A549 (cell line): ENCODE data around the gene PGLYRP3. TPM values are rescaled to one million over a fixed set of nuclear protein-coding genes. Genes with fewer than 3 reads are reported as not detected.

Source experiments
- ATAC-seq, 2 experiments: fragments of 200-7000 bp in 1 of 2; fragments of >200 bp in 1 of 2; cut with Nextera tagmentation in 1 of 2; cut with Tn5 transposase in 1 of 2; 3 replicates each; pipeline versions ENCODE4 v1.8.0 to v1.9.1; 2018 to 2020; ENCODE audit warnings: mild to moderate bottlenecking in 1 of 2, moderate library complexity in 1 of 2
- CTCF ChIA-PET: fragments of 300-600 bp; sonication (Branson Sonifier 250); formaldehyde crosslinking; extraction: SDS; loops from one replicate; lab custom pipeline; 2021; ENCODE audit warnings: antibody characterized with exemption, inconsistent platforms; lab: Yijun Ruan, JAX
- POLR2A ChIA-PET: fragments of 350-600 bp; formaldehyde crosslinking; extraction: SDS; loops from one replicate; lab custom pipeline; 2021; ENCODE audit warnings: antibody characterized with exemption, inconsistent platforms; lab: Yijun Ruan, JAX
- DNase-seq, 2 experiments: peaks; one replicate each; pipeline versions ENCODE4 v3.0.0 to v3.0.0-alpha.2; 2011 to 2016; ENCODE audit warnings: low read depth in 1 of 2, low spot score in 1 of 2
- FAIRE-seq: peaks from 2 replicates; lab custom pipeline; 2011; peaks lifted over from hg19 to GRCh38; lab: Jason Lieb, UNC
- H3K27ac ChIP-seq, 2 experiments: fragments of >200 bp; sonication (Bioruptor Twin); formaldehyde crosslinking; 3 replicates each; pipeline ENCODE4 v1.5.1; 2016 to 2017
- H3K4me1 ChIP-seq: fragments of >200 bp; sonication (Bioruptor Twin); formaldehyde crosslinking; 3 replicates; pipeline ENCODE4 v1.6.1; 2016
- H3K4me2 ChIP-seq: fragments of >200 bp; sonication (Bioruptor Twin); formaldehyde crosslinking; 3 replicates; pipeline ENCODE4 v1.6.1; 2016
- H3K4me3 ChIP-seq: fragments of >200 bp; sonication (Bioruptor Twin); formaldehyde crosslinking; 3 replicates; pipeline ENCODE4 v1.5.1; 2016
- H3K9me3 ChIP-seq: fragments of >200 bp; sonication (Bioruptor Twin); formaldehyde crosslinking; 3 replicates; pipeline ENCODE4 v1.6.1; 2016
- BCL3 ChIP-seq: fragments of >200 bp; sonication (Bioruptor Twin); formaldehyde crosslinking; IDR thresholded peaks from 3 replicates; pipeline ENCODE4 v1.6.1; 2016
- CBX2 ChIP-seq: fragments of 200-600 bp; sonication (generic); IDR thresholded peaks from 2 replicates; pipeline ENCODE4 v1.6.1; 2016; ENCODE audit warnings: low read depth, mild to moderate bottlenecking, borderline replicate concordance
- CBX8 ChIP-seq: fragments of 200-600 bp; sonication (generic); IDR thresholded peaks from 2 replicates; pipeline ENCODE4 v1.6.1; 2016
- CHD2 ChIP-seq: fragments of 150-350 bp; IDR thresholded peaks from 2 replicates; pipeline ENCODE4 v1.6.1; 2014; ENCODE audit warnings: low read length; ENCODE audit not compliant: partially characterized antibody
- CTCF ChIP-seq: fragments of >200 bp; sonication (Bioruptor Twin); formaldehyde crosslinking; IDR thresholded peaks from 3 replicates; pipeline ENCODE4 v1.5.1; 2016
- E2F6 ChIP-seq: IDR thresholded peaks from 2 replicates; pipeline ENCODE4 v1.6.1; 2012; ENCODE audit warnings: low read depth, borderline replicate concordance
- EHMT2 ChIP-seq: fragments of 200-600 bp; sonication (generic); IDR thresholded peaks from 2 replicates; pipeline ENCODE4 v1.6.1; 2016; ENCODE audit warnings: antibody characterized with exemption, low read depth, mild to moderate bottlenecking, moderate library complexity
- ESRRA ChIP-seq: fragments of 150-350 bp; IDR thresholded peaks from 2 replicates; pipeline ENCODE4 v1.6.1; 2014; ENCODE audit warnings: mild to moderate bottlenecking, low read length, borderline replicate concordance
- FOSL2 ChIP-seq, 2 experiments: fragments of 450-650 bp in 1 of 2; fragments of >200 bp in 1 of 2; sonication (Bioruptor Twin) in 1 of 2; formaldehyde crosslinking; IDR thresholded peaks; 2 replicates each; pipeline versions ENCODE4 v1.5.0 to v1.6.1; 2016 to 2020; ENCODE audit warnings: mild to moderate bottlenecking in 1 of 2, moderate library complexity in 1 of 2
- HDAC2 ChIP-seq: fragments of 200-600 bp; sonication (generic); IDR thresholded peaks from 2 replicates; pipeline ENCODE4 v1.6.1; 2016
- HEYL ChIP-seq: fragments of 250-450 bp; sonication (Bioruptor Pico); IDR thresholded peaks from 2 replicates; pipeline ENCODE4 v1.8.0; 2021; ENCODE audit warnings: mild to moderate bottlenecking, moderate library complexity
- HOXB13 ChIP-seq: fragments of 250-450 bp; sonication (Bioruptor Pico); IDR thresholded peaks from 2 replicates; pipeline ENCODE4 v1.5.0; 2020; ENCODE audit warnings: low read depth, mild to moderate bottlenecking, moderate library complexity
- MAZ ChIP-seq: fragments of 150-350 bp; IDR thresholded peaks from 2 replicates; pipeline ENCODE4 v1.6.1; 2014; ENCODE audit warnings: antibody characterized with exemption, low read depth, low read length, borderline replicate concordance
- NFE2L2 ChIP-seq: fragments of 150-350 bp; conservative IDR thresholded peaks from 2 replicates; pipeline ENCODE4 v1.6.1; 2014; ENCODE audit warnings: low read length
- POLR2AphosphoS2 ChIP-seq: conservative IDR thresholded peaks from 2 replicates; pipeline ENCODE4 v1.6.1; 2012; ENCODE audit warnings: low read length, improper control_type of control experiment, inconsistent platforms
- RNF2 ChIP-seq: fragments of 200-600 bp; sonication (generic); IDR thresholded peaks from 2 replicates; pipeline ENCODE4 v1.6.1; 2016; ENCODE audit warnings: low read depth, mild to moderate bottlenecking, antibody characterized with exemption, moderate library complexity, borderline replicate concordance
- TP53 ChIP-seq: fragments of 250-450 bp; sonication (Bioruptor Pico); IDR thresholded peaks from 2 replicates; pipeline ENCODE4 v1.5.0; 2021; ENCODE audit warnings: mild to moderate bottlenecking, moderate library complexity
- WGBS: methylation state at CpG from one replicate; pipeline ENCODE4 v1.1.6; 2017; ENCODE audit errors: missing lambda C conversion rate; 5-methylcytosine and 5-hydroxymethylcytosine counted together
- polyA plus RNA-seq, 4 experiments: library from polyadenylated mRNA; depleted of rRNA in 3 of 4; stranded (reverse); fragments of >200 nt; fragmentation: RNase III in 1 of 4; extraction: RNeasy Plus Mini Kit Qiagen cat#74134 plus additional on column Dnase treatment in 1 of 4; gene quantifications; 2 replicates in 3 of 4; 3 replicates in 1 of 4; pipeline ENCODE4 v1.2.3, GENCODE V29; 2011 to 2017
- TF ChIP-seq, protein P1 (sequence below): fragments of >200 bp; sonication (Bioruptor Twin); formaldehyde crosslinking; IDR thresholded peaks from 2 replicates; pipeline ENCODE4 v1.6.1; 2016
- TF ChIP-seq, protein P2 (sequence below): fragments of 450-650 bp; IDR thresholded peaks from 2 replicates; pipeline ENCODE4 v1.6.1; 2014; ENCODE audit warnings: antibody characterized with exemption

The PGLYRP3 gene
- polyA plus RNA-seq, 2 of the 4 experiments (the other 2 are of a cell fraction) = not detected

GRCh38 chr1:153293851-153294250, 18.9 kb downstream of the PGLYRP3 start (continued):
- TF ChIP-seq POLR2AphosphoS2 (no peak), E2F6 (no peak)
- TF ChIP-seq, all 56 proteins: peak for 0

- CTCF ChIA-PET = interaction anchor here (1.4 kb wide), 1 partner anchor 202 kb away, joined by 4 read pairs; no protein-coding TSS in a partner anchor
These were observed 19.3 kb downstream of the PGLYRP3 start for GRCh38 chr1:153293480-153293775.

GRCh38 chr1:153292740-153293479, 19.8 kb downstream of the PGLYRP3 start:
- Histone ChIP-seq H3K27ac (no peak overlapping the region), H3K4me2 (no peak overlapping the region), H3K4me1 (no peaks in the 10 kb centered on the region), H3K4me3 (no peak overlapping the region), H3K9me3 (no peaks in the 10 kb centered on the region)
- ATAC-seq = peak in 1 of 2 experiments; percentile 8; a peak in 2 of 6 replicates
- 43% methylated on average over 23 of the region's 25 CpGs for WGBS
- no peak for FAIRE-seq
- POLR2A ChIA-PET = interaction anchor here (0.8 kb wide), 1 partner anchor 17 kb away, joined by 3 read pairs; no protein-coding TSS in a partner anchor
- no peak for DNase-seq
- CTCF ChIA-PET = interaction anchor here (0.6 kb wide), 1 partner anchor 12 kb away, joined by 3 read pairs; no protein-coding TSS in a partner anchor
- TF ChIP-seq E2F6 (no peak), CHD2 (no peak), HDAC2 (no peak), CBX2 (no peak), CTCF (no peak), HOXB13 (CRISPR knock-in tag) (no peak), FOSL2 (IDR thresholded peaks at IDR 0.05) (no peak), FOSL2 (CRISPR knock-in tag; IDR thresholded peaks at IDR 0.05) (no peak), EHMT2 (no peak), NFE2L2 (no peak), TP53 (no peak), HEYL (CRISPR knock-in tag) (no peak), CBX8 (no peak), RNF2 (no peak)
- TF ChIP-seq, protein P1, sequence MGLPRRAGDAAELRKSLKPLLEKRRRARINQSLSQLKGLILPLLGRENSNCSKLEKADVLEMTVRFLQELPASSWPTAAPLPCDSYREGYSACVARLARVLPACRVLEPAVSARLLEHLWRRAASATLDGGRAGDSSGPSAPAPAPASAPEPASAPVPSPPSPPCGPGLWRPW = no peak
- TF ChIP-seq, protein P2, sequence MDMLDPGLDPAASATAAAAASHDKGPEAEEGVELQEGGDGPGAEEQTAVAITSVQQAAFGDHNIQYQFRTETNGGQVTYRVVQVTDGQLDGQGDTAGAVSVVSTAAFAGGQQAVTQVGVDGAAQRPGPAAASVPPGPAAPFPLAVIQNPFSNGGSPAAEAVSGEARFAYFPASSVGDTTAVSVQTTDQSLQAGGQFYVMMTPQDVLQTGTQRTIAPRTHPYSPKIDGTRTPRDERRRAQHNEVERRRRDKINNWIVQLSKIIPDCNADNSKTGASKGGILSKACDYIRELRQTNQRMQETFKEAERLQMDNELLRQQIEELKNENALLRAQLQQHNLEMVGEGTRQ = no peak

More at GRCh38 chr1:153293480-153293775, 19.3 kb downstream of the PGLYRP3 start:
- POLR2A ChIA-PET = interaction anchor here (0.8 kb wide), 1 partner anchor 16 kb away, joined by 3 read pairs; no protein-coding TSS in a partner anchor
- Histone ChIP-seq H3K4me3 (no peak overlapping the region), H3K9me3 (no peaks in the 10 kb centered on the region), H3K4me2 (no peak overlapping the region), H3K4me1 (no peaks in the 10 kb centered on the region), H3K27ac (no peak overlapping the region)
- ATAC-seq = no peak
- no peak for FAIRE-seq
- TF ChIP-seq E2F6 = no peak
- no peak for TF ChIP-seq MAZ
- no peak for TF ChIP-seq BCL3
- no peak for TF ChIP-seq ESRRA
- no peak for TF ChIP-seq TP53
- WGBS = 56% methylated on average over 7 of the region's 7 CpGs
- DNase-seq = no peak
